GM12878 (cell line): ENCODE measurements around the gene SLCO2B1. TPM values are rescaled to one million over a fixed set of nuclear protein-coding genes. Genes with fewer than 3 reads are reported as not detected.

Experiments
- ATAC-seq: fragments of 200-7000 bp; cut with Tn5 transposase; 3 replicates; pipeline ENCODE4 v1.9.1; 2020; ENCODE audit warnings: mild to moderate bottlenecking, moderate library complexity
- BruUV-seq: library from RNA; stranded (reverse); fragments of 400-500 nt; replicated peaks from 2 replicates; lab custom pipeline; 2021; lab: Mats Ljungman, UMichigan
- CTCF ChIA-PET: fragments of 300-600 bp; sonication (Branson Sonifier 250); formaldehyde crosslinking; extraction: SDS; loops from one replicate; lab custom pipeline; 2021; ENCODE audit warnings: inconsistent platforms; lab: Yijun Ruan, JAX
- POLR2A ChIA-PET: fragments of 350-600 bp; formaldehyde crosslinking; extraction: SDS; loops from one replicate; lab custom pipeline; 2021; ENCODE audit warnings: inconsistent platforms; lab: Charles Lee
- RAD21 ChIA-PET: fragments of 300-600 bp; sonication (Branson Sonifier 250); formaldehyde crosslinking; loops from one replicate; lab custom pipeline; 2023; ENCODE audit warnings: antibody characterized with exemption; ENCODE audit not compliant: unreplicated experiment; lab: Charles Lee
- SMC1A ChIA-PET: fragments of 300-600 bp; sonication (Branson Sonifier 250); formaldehyde crosslinking; loops from one replicate; lab custom pipeline; 2023; ENCODE audit not compliant: unreplicated experiment, uncharacterized antibody; lab: Charles Lee
- DNase-seq: peaks from one replicate; pipeline ENCODE4 v3.0.0-alpha.2; 2011; ENCODE audit warnings: low read depth, low spot score
- FAIRE-seq: peaks from 3 replicates; lab custom pipeline; 2011; peaks lifted over from hg19 to GRCh38; lab: Jason Lieb, UNC
- H2AFZ ChIP-seq: 2 replicates; pipeline ENCODE4 v1.6.0; 2011; ENCODE audit warnings: low read depth, low read length, control low read depth; ENCODE audit not compliant: control insufficient read depth
- H3K27ac ChIP-seq: 2 replicates; pipeline ENCODE4 v1.5.1; 2011; ENCODE audit warnings: control low read depth; ENCODE audit not compliant: control insufficient read depth, insufficient read depth
- H3K27me3 ChIP-seq, 2 experiments: replicated peaks in 1 of 2; 2 replicates each; pipeline versions ENCODE4 v1.6.0 to v1.6.1; 2011; ENCODE audit warnings: low read length in 1 of 2; ENCODE audit not compliant: control insufficient read depth in 2 of 2, insufficient read depth in 2 of 2
- H3K36me3 ChIP-seq, 2 experiments: 2 replicates each; pipeline ENCODE4 v1.5.1; 2011; ENCODE audit warnings: low read length in 1 of 2; ENCODE audit not compliant: control insufficient read depth in 2 of 2, insufficient read depth in 2 of 2
- H3K4me1 ChIP-seq: 2 replicates; pipeline ENCODE4 v1.6.1; 2011; ENCODE audit warnings: mild to moderate bottlenecking, low read length, moderate library complexity, mixed read lengths; ENCODE audit not compliant: control insufficient read depth, insufficient read depth
- H3K4me2 ChIP-seq: 2 replicates; pipeline ENCODE4 v1.6.0; 2011; ENCODE audit warnings: control low read depth; ENCODE audit not compliant: control insufficient read depth, insufficient read depth
- H3K4me3 ChIP-seq: fragments of 200-600 bp; sonication (generic); 2 replicates; pipeline ENCODE4 v1.5.1; 2016
- H3K79me2 ChIP-seq: 2 replicates; pipeline ENCODE4 v1.6.0; 2011; ENCODE audit warnings: low read length; ENCODE audit not compliant: control insufficient read depth, insufficient read depth
- H3K9ac ChIP-seq: 2 replicates; pipeline ENCODE4 v1.8.0; 2011; ENCODE audit warnings: low read length, control low read depth, mixed read lengths; ENCODE audit not compliant: control insufficient read depth, insufficient read depth
- H3K9me3 ChIP-seq: replicated peaks from 3 replicates; pipeline ENCODE4 v1.5.1; 2011; ENCODE audit warnings: mild to moderate bottlenecking, low read length; ENCODE audit not compliant: control insufficient read depth, insufficient read depth
- H4K20me1 ChIP-seq: 2 replicates; pipeline ENCODE4 v1.6.0; 2011; ENCODE audit not compliant: control insufficient read depth, insufficient read depth
- NFXL1 ChIP-seq: fragments of 450-650 bp; IDR thresholded peaks from 2 replicates; pipeline ENCODE4 v1.6.1; 2017; ENCODE audit warnings: antibody characterized with exemption, mild to moderate bottlenecking, borderline replicate concordance
- RCOR1 ChIP-seq: conservative IDR thresholded peaks from 2 replicates; pipeline ENCODE4 v1.6.1; 2012; ENCODE audit warnings: low read depth, low read length, improper control_type of control experiment
- SKIL ChIP-seq: fragments of 450-650 bp; IDR thresholded peaks from 2 replicates; pipeline ENCODE4 v1.6.1; 2017; ENCODE audit warnings: mild to moderate bottlenecking, low read depth, inconsistent platforms; ENCODE audit not compliant: poor library complexity, severe bottlenecking
- TAF1 ChIP-seq: IDR thresholded peaks from 2 replicates; pipeline ENCODE4 v1.6.1; 2011; ENCODE audit warnings: mild to moderate bottlenecking, low read depth, low read length, borderline replicate concordance
- WGBS: methylation state at CpG from one replicate; pipeline ENCODE4 v1.1.6; 2016; ENCODE audit warnings: low lambda C conversion rate; ENCODE audit not compliant: insufficient replicate concordance, insufficient coverage; ENCODE audit errors: missing lambda C conversion rate; 5-methylcytosine and 5-hydroxymethylcytosine counted together
- in situ Hi-C: fragments of 300-500 bp; cut with MboI; formaldehyde crosslinking; loops from 9 replicates; pipeline ENCODE4 v1.14.3; 2018; ENCODE audit warnings: mixed read lengths
- intact Hi-C: fragments of 100-400 bp; cut with micrococcal nuclease; formaldehyde crosslinking; loops from one replicate; pipeline ENCODE4 v1.14.2; 2022; ENCODE audit not compliant: unreplicated experiment
- polyA plus RNA-seq, 11 experiments: library from polyadenylated mRNA; depleted of rRNA in 4 of 11; unstranded in 6 of 11; stranded (reverse) in 5 of 11; fragments of >200 nt; fragmentation: Nextera tagmentation in 4 of 11; fragmentation: Illumina TruSeq in 1 of 11; extraction: Ambion mirVana in 4 of 11; extraction: Trizol in 1 of 11; gene quantifications; 1 replicate in 1 of 11; 2 replicates in 10 of 11; pipeline versions ENCODE4 v1.2.1 to v1.2.3, GENCODE V29; 2011 to 2016; ENCODE audit warnings: inconsistent platforms in 2 of 11, missing spikeins in 2 of 11, low read depth in 1 of 11
- total RNA-seq, 4 experiments: library from RNA; depleted of rRNA in 3 of 4; stranded (reverse); fragments of >200 nt in 3 of 4; fragmentation: Illumina TruSeq in 1 of 4; extraction: Trizol in 1 of 4; gene quantifications; 2 replicates each; pipeline versions ENCODE4 v1.2.1 to v1.2.3, GENCODE V29; 2013 to 2021
- TF ChIP-seq, protein P1 (sequence below): fragments of 450-650 bp; IDR thresholded peaks from 2 replicates; pipeline ENCODE4 v1.6.1; 2014; ENCODE audit warnings: mild to moderate bottlenecking

SLCO2B1 gene
- total and polyA plus RNA-seq, 10 of the 15 experiments (the other 5 are each of a cell fraction or from before 2014, with no cell fraction given): 0.05 to 3.5 (median 0.93) TPM; not detected in 2

GRCh38 chr11:75147191-75147874, 3.6 kb upstream of the SLCO2B1 start:
- no peaks in the 10 kb centered on the region for H3K27me3 ChIP-seq
- intact Hi-C loops (no loop called here), in situ Hi-C loops (loop anchor here (5.0 kb wide), 2 partner anchors 55 to 100 kb away; no protein-coding TSS in a partner anchor)
- H3K79me2 ChIP-seq: no peaks in the 10 kb centered on the region
- DNase-seq (no peak), ATAC-seq (no peak), FAIRE-seq (no peak)
- ChIA-PET RAD21 (interaction anchor here (1.6 to 10.0 kb wide), 2 partner anchors 57 to 101 kb away, joined by 4 to 132 read pairs; no protein-coding TSS in a partner anchor), POLR2A (interaction anchor here (0.6 kb wide), 1 partner anchor 193 kb away, joined by 4 read pairs; no protein-coding TSS in a partner anchor), CTCF (interaction anchor here (0.7 to 11.5 kb wide), 5 partner anchors 10 to 235 kb away, joined by 3 to 232 read pairs (median 11); no protein-coding TSS in a partner anchor), SMC1A (interaction anchor here (1.2 to 12.0 kb wide), 3 partner anchors 57 to 217 kb away, joined by 4 to 111 read pairs (median 6); no protein-coding TSS in a partner anchor)
- H3K27ac ChIP-seq: no peak overlapping the region
- 11% methylated on average over 7 of the region's 7 CpGs for WGBS
- H3K4me3 ChIP-seq: no peak overlapping the region
- no peaks in the 10 kb centered on the region for H4K20me1 ChIP-seq
- no peak for TF ChIP-seq NFXL1
- no peak for TF ChIP-seq SKIL
- no peak for TF ChIP-seq RCOR1
- TF ChIP-seq TAF1: no peak
- TF ChIP-seq, protein P1, sequence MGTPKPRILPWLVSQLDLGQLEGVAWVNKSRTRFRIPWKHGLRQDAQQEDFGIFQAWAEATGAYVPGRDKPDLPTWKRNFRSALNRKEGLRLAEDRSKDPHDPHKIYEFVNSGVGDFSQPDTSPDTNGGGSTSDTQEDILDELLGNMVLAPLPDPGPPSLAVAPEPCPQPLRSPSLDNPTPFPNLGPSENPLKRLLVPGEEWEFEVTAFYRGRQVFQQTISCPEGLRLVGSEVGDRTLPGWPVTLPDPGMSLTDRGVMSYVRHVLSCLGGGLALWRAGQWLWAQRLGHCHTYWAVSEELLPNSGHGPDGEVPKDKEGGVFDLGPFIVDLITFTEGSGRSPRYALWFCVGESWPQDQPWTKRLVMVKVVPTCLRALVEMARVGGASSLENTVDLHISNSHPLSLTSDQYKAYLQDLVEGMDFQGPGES: no peak
- no TSS peak for BruUV-seq
- no peak overlapping the region for H2AFZ ChIP-seq
- no peaks in the 10 kb centered on the region for H3K9me3 ChIP-seq
- H3K9ac ChIP-seq: no peak overlapping the region
- H3K36me3 ChIP-seq: no peaks in the 10 kb centered on the region
- H3K4me2 ChIP-seq: no peak overlapping the region
- H3K4me1 ChIP-seq: peaks cover 14% of the 10 kb centered on the region
